HG03469 (cell line): Measurements from ENCODE around the gene LKAAEAR1.
A peak's percentile ranks its signal among the peaks of the same experiment; 100 is the strongest.

ENCODE experiments used
- ATAC-seq: cut with Tn5 transposase; IDR thresholded peaks from one replicate; pipeline ENCODE4 v1.9.1; 2021; ENCODE audit warnings: mild to moderate bottlenecking, moderate library complexity, moderate number of reproducible peaks; ENCODE audit not compliant: unreplicated experiment

Gene LKAAEAR1

GRCh38 chr20:64069209-64069613, 15.0 kb downstream of the LKAAEAR1 start:
- no peak for ATAC-seq

GRCh38 chr20:64068386-64069208, 15.6 kb downstream of the LKAAEAR1 start:
- ATAC-seq, result no peak

- no peak for ATAC-seq
Measured at GRCh38 chr20:64067733-64068307, 16.4 kb downstream of the LKAAEAR1 start.

GRCh38 chr20:64067005-64067632, 17.1 kb downstream of the LKAAEAR1 start:
- ATAC-seq, result no peak

GRCh38 chr20:64065974-64066343, 18.2 kb downstream of the LKAAEAR1 start:
- ATAC-seq, result no peak

- ATAC-seq, result no peak
Measured at GRCh38 chr20:64065062-64065973, 18.9 kb downstream of the LKAAEAR1 start.

- no peak for ATAC-seq
Measured at GRCh38 chr20:64064145-64064698, 20.0 kb downstream of the LKAAEAR1 start.

- no peak for ATAC-seq
Measured at GRCh38 chr20:64063389-64064144, 20.6 kb downstream of the LKAAEAR1 start.

- peak; percentile 38 for ATAC-seq
Measured at GRCh38 chr20:64062596-64063388, 21.4 kb downstream of the LKAAEAR1 start, which contains the start of gene TCEA2. TCEA2 (plus strand) TSS chr20:64063198; CDS start chr20:64063313, 115 bp downstream.

- ATAC-seq, result no peak
Measured at GRCh38 chr20:64062276-64062595, 22.0 kb downstream of the LKAAEAR1 start.

GRCh38 chr20:64058536-64058935, 25.7 kb downstream of the LKAAEAR1 start:
- no peak for ATAC-seq

GRCh38 chr20:64057628-64058498, 26.3 kb downstream of the LKAAEAR1 start:
- no peak for ATAC-seq

GRCh38 chr20:64056889-64057627, 27.1 kb downstream of the LKAAEAR1 start:
- ATAC-seq, result no peak

GRCh38 chr20:64056639-64056888, 27.6 kb downstream of the LKAAEAR1 start:
- ATAC-seq, result no peak

GRCh38 chr20:64055893-64056638, 28.1 kb downstream of the LKAAEAR1 start:
- no peak for ATAC-seq

GRCh38 chr20:64055396-64055892, 28.8 kb downstream of the LKAAEAR1 start:
- no peak for ATAC-seq
